ENCODE measurements around the gene KAT6B. TPM values are rescaled to one million over a fixed set of nuclear protein-coding genes. Genes with fewer than 3 reads are reported as not detected.

The KAT6B gene
- total RNA-seq, 1 experiment from 2014 or later: 21.8 TPM

DNA sequence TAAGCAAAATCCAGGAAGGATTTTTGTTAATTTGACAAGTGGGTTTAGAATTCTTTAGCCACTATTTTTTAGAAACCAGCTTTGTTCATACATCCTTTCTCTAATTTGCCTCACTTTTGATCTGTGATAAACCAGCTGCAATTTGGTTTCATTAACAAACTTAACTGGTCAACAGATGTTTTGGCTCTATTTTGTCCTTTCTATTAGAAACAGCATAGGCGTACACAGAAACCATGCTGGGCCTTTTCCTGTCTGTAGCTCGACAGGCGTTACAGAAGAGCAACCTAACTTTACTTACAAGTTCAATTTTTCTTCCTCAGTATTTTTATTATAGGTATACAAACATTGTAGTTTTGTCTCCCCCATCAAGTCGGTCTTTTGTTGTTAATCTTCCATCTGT is 28.2 kb downstream of the KAT6B start:
- POLR2A ChIA-PET (ENCODE audit: low non-redundant PET): no interaction called here
- CTCF ChIA-PET: interaction anchor here (0.6 kb wide), 1 partner anchor 29 kb away, joined by 3 read pairs; no protein-coding TSS in a partner anchor
- Histone ChIP-seq H3K4me3 (ENCODE audit: low read depth, low read length, poor library complexity, severe bottlenecking) (peak overlapping the region; percentile 4), H3K9me3 (ENCODE audit: low read depth, low read length, poor library complexity, severe bottlenecking) (no peaks in the 10 kb centered on the region), H3K4me1 (ENCODE audit: insufficient read depth, low read length, poor library complexity, severe bottlenecking) (peaks cover 45% of the 10 kb centered on the region), H3K27ac (ENCODE audit: low read depth, low read length, poor library complexity, severe bottlenecking) (peak overlapping the region; percentile 54), H3K36me3 (ENCODE audit: insufficient read depth, low read length, poor library complexity, severe bottlenecking) (no peaks in the 10 kb centered on the region), H3K27me3 (replicated peaks; ENCODE audit: insufficient read depth, low read depth, low read length, poor library complexity) (no peaks in the 10 kb centered on the region)
- TF ChIP-seq EZH2 (IDR thresholded peaks at IDR 0.05; ENCODE audit: borderline replicate concordance, low read depth, low read length, poor library complexity, severe bottlenecking): no peak
- no peak for TF ChIP-seq CTCF (conservative IDR thresholded peaks at IDR 0.05; ENCODE audit: low read depth, low read length)
- no TSS peak for BruUV-seq (replicated peaks)
- peak; percentile 73 for DNase-seq (ENCODE audit: low spot score)
- intact Hi-C loops (cut with micrococcal nuclease; ENCODE audit: unreplicated experiment): no loop called here

DNA sequence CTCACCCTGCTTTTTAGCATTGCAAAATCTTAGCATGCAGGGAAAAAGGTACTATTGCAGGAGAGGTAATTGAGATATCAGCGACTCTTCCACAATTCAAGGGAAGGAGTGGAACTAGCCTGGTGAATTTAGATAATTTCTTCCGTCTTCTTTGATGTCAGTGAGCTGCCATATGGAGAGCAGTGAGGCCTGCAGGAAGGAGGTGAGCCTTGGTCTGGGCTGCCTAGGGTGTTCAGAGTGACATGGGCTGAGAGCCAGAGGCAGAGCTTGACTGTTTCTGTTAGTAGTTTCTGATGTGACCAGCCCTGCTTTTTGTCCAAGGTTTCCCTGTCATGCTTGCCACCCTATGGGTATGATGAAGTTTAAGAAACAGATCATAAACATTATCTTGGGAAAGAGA is 28.6 kb downstream of the KAT6B start:
- Histone ChIP-seq H3K9me3 (ENCODE audit: low read depth, low read length, poor library complexity, severe bottlenecking) (no peaks in the 10 kb centered on the region), H3K27me3 (replicated peaks; ENCODE audit: insufficient read depth, low read depth, low read length, poor library complexity) (no peaks in the 10 kb centered on the region), H3K36me3 (ENCODE audit: insufficient read depth, low read length, poor library complexity, severe bottlenecking) (no peaks in the 10 kb centered on the region), H3K4me1 (ENCODE audit: insufficient read depth, low read length, poor library complexity, severe bottlenecking) (peaks cover 42% of the 10 kb centered on the region), H3K4me3 (ENCODE audit: low read depth, low read length, poor library complexity, severe bottlenecking) (peak overlapping the region; percentile 4), H3K27ac (ENCODE audit: low read depth, low read length, poor library complexity, severe bottlenecking) (peak overlapping the region; percentile 54)
- DNase-seq (ENCODE audit: low spot score): peak; percentile 33
- no peak for TF ChIP-seq CTCF (conservative IDR thresholded peaks at IDR 0.05; ENCODE audit: low read depth, low read length)
- no peak for TF ChIP-seq EZH2 (IDR thresholded peaks at IDR 0.05; ENCODE audit: borderline replicate concordance, low read depth, low read length, poor library complexity, severe bottlenecking)
- no TSS peak for BruUV-seq (replicated peaks)
- ChIA-PET CTCF (interaction anchor here (0.6 kb wide), 1 partner anchor 29 kb away, joined by 3 read pairs; no protein-coding TSS in a partner anchor), POLR2A (ENCODE audit: low non-redundant PET) (no interaction called here)
- intact Hi-C loops (cut with micrococcal nuclease; ENCODE audit: unreplicated experiment): no loop called here

- no TSS peak for BruUV-seq (replicated peaks)
- TF ChIP-seq EZH2 (IDR thresholded peaks at IDR 0.05; ENCODE audit: borderline replicate concordance, low read depth, low read length, poor library complexity, severe bottlenecking) (no peak), CTCF (conservative IDR thresholded peaks at IDR 0.05; ENCODE audit: low read depth, low read length) (no peak)
- Histone ChIP-seq H3K9me3 (ENCODE audit: low read depth, low read length, poor library complexity, severe bottlenecking) (no peaks in the 10 kb centered on the region), H3K36me3 (ENCODE audit: insufficient read depth, low read length, poor library complexity, severe bottlenecking) (no peaks in the 10 kb centered on the region), H3K27me3 (replicated peaks; ENCODE audit: insufficient read depth, low read depth, low read length, poor library complexity) (no peaks in the 10 kb centered on the region), H3K4me3 (ENCODE audit: low read depth, low read length, poor library complexity, severe bottlenecking) (no peak overlapping the region), H3K27ac (ENCODE audit: low read depth, low read length, poor library complexity, severe bottlenecking) (peak overlapping the region; percentile 54), H3K4me1 (ENCODE audit: insufficient read depth, low read length, poor library complexity, severe bottlenecking) (peaks cover 38% of the 10 kb centered on the region)
- POLR2A ChIA-PET (ENCODE audit: low non-redundant PET): no interaction called here
- intact Hi-C loops (cut with micrococcal nuclease; ENCODE audit: unreplicated experiment): no loop called here
- CTCF ChIA-PET: no interaction called here
- no peak for DNase-seq (ENCODE audit: low spot score)
These were observed 29.0 kb downstream of the KAT6B start for GRCh38 chr10:74855439-74855838.

All from A673 (cell line).